Measurements from ENCODE around the gene TMEM163.

Gene TMEM163

DNA sequence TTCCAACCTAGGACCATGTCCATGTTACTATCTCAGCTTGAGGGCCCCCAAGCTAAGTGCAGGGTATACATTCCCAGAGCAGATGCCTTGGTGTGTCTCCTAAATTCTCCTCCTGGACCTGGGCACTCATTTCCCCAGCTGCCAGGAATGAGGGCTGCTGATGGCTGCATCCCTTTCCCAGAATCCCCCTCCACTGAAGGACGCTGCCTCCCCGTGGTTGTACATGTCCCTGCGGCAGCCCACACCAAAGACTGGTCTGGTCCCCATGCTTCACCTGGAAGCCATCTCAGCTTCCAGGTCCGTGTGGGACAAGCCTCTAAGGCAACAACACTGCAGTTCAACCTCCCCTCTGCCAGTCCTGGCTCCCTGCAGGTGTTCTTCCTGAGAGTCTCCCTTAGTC, 14.6 kb downstream of the TMEM163 start:
- no peak overlapping the region for H3K4me3 ChIP-seq (ENCODE audit: low read depth in 1 of 2, low read length in 1 of 2)
- TF ChIP-seq, protein P1, sequence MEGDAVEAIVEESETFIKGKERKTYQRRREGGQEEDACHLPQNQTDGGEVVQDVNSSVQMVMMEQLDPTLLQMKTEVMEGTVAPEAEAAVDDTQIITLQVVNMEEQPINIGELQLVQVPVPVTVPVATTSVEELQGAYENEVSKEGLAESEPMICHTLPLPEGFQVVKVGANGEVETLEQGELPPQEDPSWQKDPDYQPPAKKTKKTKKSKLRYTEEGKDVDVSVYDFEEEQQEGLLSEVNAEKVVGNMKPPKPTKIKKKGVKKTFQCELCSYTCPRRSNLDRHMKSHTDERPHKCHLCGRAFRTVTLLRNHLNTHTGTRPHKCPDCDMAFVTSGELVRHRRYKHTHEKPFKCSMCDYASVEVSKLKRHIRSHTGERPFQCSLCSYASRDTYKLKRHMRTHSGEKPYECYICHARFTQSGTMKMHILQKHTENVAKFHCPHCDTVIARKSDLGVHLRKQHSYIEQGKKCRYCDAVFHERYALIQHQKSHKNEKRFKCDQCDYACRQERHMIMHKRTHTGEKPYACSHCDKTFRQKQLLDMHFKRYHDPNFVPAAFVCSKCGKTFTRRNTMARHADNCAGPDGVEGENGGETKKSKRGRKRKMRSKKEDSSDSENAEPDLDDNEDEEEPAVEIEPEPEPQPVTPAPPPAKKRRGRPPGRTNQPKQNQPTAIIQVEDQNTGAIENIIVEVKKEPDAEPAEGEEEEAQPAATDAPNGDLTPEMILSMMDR (IDR thresholded peaks at IDR 0.05) = no peak
- H3K36me3 ChIP-seq = no peaks in the 10 kb centered on the region
- H3K27me3 ChIP-seq = peaks cover 54% of the 10 kb centered on the region
- H3K9me3 ChIP-seq = no peaks in the 10 kb centered on the region
- peaks cover 0 to 5% of the 10 kb centered on the region in 2 experiments for H3K4me1 ChIP-seq (ENCODE audit: control insufficient read depth in 1 of 2, insufficient read depth in 1 of 2, low read depth in 1 of 2, low read length in 1 of 2)
- H3K27ac ChIP-seq = no peak overlapping the region

GRCh38 chr2:134703426-134703825, 15.4 kb downstream of the TMEM163 start:
- H3K9me3 ChIP-seq = no peaks in the 10 kb centered on the region
- H3K4me3 ChIP-seq (ENCODE audit: low read depth in 1 of 2, low read length in 1 of 2) = no peak overlapping the region
- TF ChIP-seq, protein P1 (IDR thresholded peaks at IDR 0.05) = no peak
- H3K27me3 ChIP-seq = peaks cover 46% of the 10 kb centered on the region
- H3K36me3 ChIP-seq = no peaks in the 10 kb centered on the region
- no peak overlapping the region for H3K27ac ChIP-seq
- peaks cover 0 to 5% of the 10 kb centered on the region in 2 experiments for H3K4me1 ChIP-seq (ENCODE audit: control insufficient read depth in 1 of 2, insufficient read depth in 1 of 2, low read depth in 1 of 2, low read length in 1 of 2)

GRCh38 chr2:134700730-134701129, 18.1 kb downstream of the TMEM163 start:
- Histone ChIP-seq H3K36me3 (no peaks in the 10 kb centered on the region), H3K27ac (no peak overlapping the region), H3K9me3 (no peaks in the 10 kb centered on the region), H3K4me1 (ENCODE audit: control insufficient read depth in 1 of 2, insufficient read depth in 1 of 2, low read depth in 1 of 2, low read length in 1 of 2) (no peaks in the 10 kb centered on the region), H3K27me3 (peaks cover 19% of the 10 kb centered on the region), H3K4me3 (ENCODE audit: low read depth in 1 of 2, low read length in 1 of 2) (no peak overlapping the region)
- TF ChIP-seq, protein P1 (IDR thresholded peaks at IDR 0.05) = no peak

DNA sequence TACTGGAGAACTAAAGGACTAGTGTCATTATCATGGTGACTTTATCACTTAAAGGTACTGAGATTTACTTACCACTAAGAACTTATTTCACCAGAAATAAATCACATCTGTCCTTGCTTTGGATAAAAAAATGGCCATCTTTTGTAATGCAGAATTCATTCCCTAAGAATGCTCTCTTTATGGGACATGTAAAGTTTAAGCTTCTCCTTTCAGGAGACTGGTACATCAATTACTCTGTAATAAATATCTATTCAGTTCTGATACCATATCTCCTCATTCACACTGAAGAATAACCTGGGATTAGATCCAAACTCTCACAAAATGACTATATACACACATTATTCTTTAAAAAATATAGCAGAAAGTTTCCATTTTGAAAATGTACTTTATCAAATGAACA, 24.4 kb downstream of the TMEM163 start:
- H3K27ac ChIP-seq = no peak overlapping the region
- no peaks in the 10 kb centered on the region for H3K4me1 ChIP-seq (ENCODE audit: control insufficient read depth in 1 of 2, insufficient read depth in 1 of 2, low read depth in 1 of 2, low read length in 1 of 2)
- no peaks in the 10 kb centered on the region for H3K9me3 ChIP-seq
- no peaks in the 10 kb centered on the region for H3K27me3 ChIP-seq
- H3K36me3 ChIP-seq = no peaks in the 10 kb centered on the region
- no peak overlapping the region for H3K4me3 ChIP-seq (ENCODE audit: low read depth in 1 of 2, low read length in 1 of 2)
- TF ChIP-seq, protein P1 (IDR thresholded peaks at IDR 0.05) = no peak

DNA sequence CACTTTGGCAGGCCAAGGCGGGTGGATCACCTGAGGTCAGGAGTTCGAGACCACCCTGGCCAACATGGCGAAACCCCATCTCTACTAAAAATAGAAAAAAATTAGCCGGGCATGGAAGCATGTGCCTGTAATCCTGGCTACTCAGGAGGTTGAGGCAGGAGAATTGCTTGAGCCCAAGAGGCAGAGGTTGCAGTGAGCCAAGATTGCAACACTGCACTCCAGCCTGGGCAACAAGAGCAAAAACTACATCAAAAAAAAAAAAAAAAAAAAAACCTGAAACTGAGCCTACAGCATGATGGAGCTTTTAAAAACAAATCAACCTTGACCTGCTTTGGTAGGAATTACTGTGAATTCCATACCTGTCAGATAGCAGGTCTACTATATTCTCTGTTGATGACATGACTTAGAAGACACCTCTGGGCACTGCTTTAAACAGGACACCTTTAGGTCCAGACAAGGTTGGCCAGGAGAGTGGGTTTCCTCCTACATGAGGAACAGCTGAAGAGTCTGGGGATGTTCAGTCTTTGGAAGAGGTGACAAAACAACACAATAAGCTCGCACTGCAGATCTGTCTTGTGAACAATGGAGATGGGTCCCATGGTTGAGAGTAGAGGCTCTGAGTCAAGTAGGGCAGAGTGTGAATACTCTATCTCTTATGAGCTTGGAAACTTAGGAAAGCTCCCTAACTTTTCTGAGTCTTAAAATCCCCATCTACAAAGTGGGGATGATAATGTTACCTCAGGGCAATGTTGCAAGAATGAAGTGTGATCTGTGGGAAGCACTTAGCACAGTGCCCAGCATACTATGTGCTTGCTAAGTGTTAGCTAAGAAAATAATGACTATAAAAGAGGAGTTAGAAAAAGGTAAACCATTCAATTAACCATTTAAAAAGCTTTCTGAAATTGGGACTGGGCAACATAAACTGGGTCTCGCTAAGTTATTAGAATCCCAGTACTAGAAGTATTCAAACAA, 25.2 kb downstream of the TMEM163 start:
- Histone ChIP-seq H3K4me1 (ENCODE audit: control insufficient read depth in 1 of 2, insufficient read depth in 1 of 2, low read depth in 1 of 2, low read length in 1 of 2) (no peaks in the 10 kb centered on the region), H3K4me3 (ENCODE audit: low read depth in 1 of 2, low read length in 1 of 2) (no peak overlapping the region), H3K27ac (no peak overlapping the region), H3K36me3 (no peaks in the 10 kb centered on the region), H3K27me3 (no peaks in the 10 kb centered on the region), H3K9me3 (no peaks in the 10 kb centered on the region)
- TF ChIP-seq, protein P1 (IDR thresholded peaks at IDR 0.05) = no peak
